ENCODE results near the gene COPS9. TPM values are rescaled to one million over a fixed set of nuclear protein-coding genes. Genes with fewer than 3 reads are reported as not detected.

Gene COPS9
- total RNA-seq, 1 donor from 2014 or later: 143 TPM

GRCh38 chr2:240131941-240132650 lies 4.0 kb downstream of the COPS9 start:
- peaks cover 7% of the 10 kb centered on the region for H3K27me3 Mint-ChIP-seq (ENCODE audit: low read depth)
- peaks cover 4% of the 10 kb centered on the region for H3K36me3 Mint-ChIP-seq (ENCODE audit: low read depth)
- no peak for DNase-seq (ENCODE audit: low read depth, low spot score)
- H3K4me1 Mint-ChIP-seq: peaks cover 12% of the 10 kb centered on the region
- peak; percentile 29 for TF ChIP-seq CTCF (conservative IDR thresholded peaks at IDR 0.05)
- peak overlapping the region; percentile 51 for H3K4me3 Mint-ChIP-seq
- no peaks in the 10 kb centered on the region for H3K9me3 Mint-ChIP-seq
- no peak overlapping the region for H3K27ac Mint-ChIP-seq (ENCODE audit: unreplicated experiment)

- no peak for DNase-seq (ENCODE audit: low read depth, low spot score)
- Mint-ChIP-seq H3K27me3 (ENCODE audit: low read depth) (peaks cover 1% of the 10 kb centered on the region), H3K4me1 (peaks cover 12% of the 10 kb centered on the region), H3K9me3 (no peaks in the 10 kb centered on the region), H3K36me3 (ENCODE audit: low read depth) (peaks cover 8% of the 10 kb centered on the region), H3K4me3 (peak overlapping the region; percentile 47), H3K27ac (ENCODE audit: unreplicated experiment) (no peak overlapping the region)
- TF ChIP-seq CTCF (conservative IDR thresholded peaks at IDR 0.05): no peak
Observed at GRCh38 chr2:240131296-240131695, 4.8 kb downstream of the COPS9 start.

GRCh38 chr2:240130393-240131195 lies 5.5 kb downstream of the COPS9 start:
- Mint-ChIP-seq H3K36me3 (ENCODE audit: low read depth) (peaks cover 11% of the 10 kb centered on the region), H3K4me3 (peak overlapping the region; percentile 47), H3K9me3 (no peaks in the 10 kb centered on the region), H3K27ac (ENCODE audit: unreplicated experiment) (no peak overlapping the region), H3K4me1 (peaks cover 11% of the 10 kb centered on the region), H3K27me3 (ENCODE audit: low read depth) (no peaks in the 10 kb centered on the region)
- no peak for TF ChIP-seq CTCF (conservative IDR thresholded peaks at IDR 0.05)
- DNase-seq (ENCODE audit: low read depth, low spot score): no peak

DNA sequence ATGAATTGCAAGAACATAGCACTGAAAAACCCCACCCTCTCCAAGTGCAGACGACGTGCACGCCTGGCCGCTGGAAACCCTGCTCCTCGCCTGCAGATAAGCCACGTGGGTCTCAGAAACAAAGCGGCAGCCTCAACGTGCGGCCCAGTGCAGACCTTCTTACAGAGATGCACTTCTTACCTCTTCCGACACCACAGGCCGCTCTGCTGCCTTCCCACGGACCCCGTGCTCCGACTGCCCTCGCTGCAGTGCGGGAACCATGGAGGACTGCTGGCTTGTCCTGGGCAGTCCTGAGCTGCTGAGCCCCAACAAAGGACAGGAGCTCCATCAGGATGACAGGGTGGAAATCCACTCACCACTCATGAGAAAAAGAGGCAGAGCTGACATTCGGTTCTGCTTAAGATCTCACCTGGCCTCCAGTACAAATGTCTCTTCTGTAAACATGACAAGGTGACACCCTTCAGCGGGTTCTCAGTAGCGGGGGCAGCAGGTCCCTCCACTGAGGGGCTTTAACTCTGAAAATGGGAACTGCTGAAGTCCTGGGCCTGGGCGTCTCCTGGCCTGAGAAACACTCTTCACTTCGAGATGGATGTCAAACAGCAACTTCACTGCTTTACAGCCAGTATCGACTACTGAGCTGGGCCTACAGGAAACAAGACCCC lies 6.2 kb downstream of the COPS9 start:
- Mint-ChIP-seq H3K36me3 (ENCODE audit: low read depth) (peaks cover 18% of the 10 kb centered on the region), H3K4me1 (peaks cover 4% of the 10 kb centered on the region)
- TF ChIP-seq CTCF (conservative IDR thresholded peaks at IDR 0.05): no peak

DNA sequence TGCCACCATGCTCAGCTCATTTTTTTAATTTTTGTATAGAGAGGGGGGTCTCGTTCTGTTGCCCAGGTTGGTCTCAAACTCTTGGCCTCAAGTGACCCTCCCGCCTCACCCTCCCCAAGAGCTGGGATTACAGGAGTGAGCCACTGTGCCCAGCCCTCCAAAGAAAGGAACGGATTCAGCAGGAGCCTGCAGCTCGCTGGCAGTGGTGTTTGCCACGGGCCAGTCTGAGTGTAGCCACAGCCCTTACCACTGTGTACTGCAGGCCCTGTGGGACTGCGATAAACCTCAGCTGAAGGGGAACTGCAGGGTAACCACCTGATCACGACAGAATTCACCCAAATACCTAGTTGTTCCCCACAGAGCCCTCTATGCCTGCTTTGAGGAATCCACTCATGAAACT lies 6.8 kb downstream of the COPS9 start:
- TF ChIP-seq CTCF (conservative IDR thresholded peaks at IDR 0.05): no peak
- H3K27ac Mint-ChIP-seq (ENCODE audit: unreplicated experiment): no peak overlapping the region
- H3K4me3 Mint-ChIP-seq: no peak overlapping the region
- H3K27me3 Mint-ChIP-seq (ENCODE audit: low read depth): no peaks in the 10 kb centered on the region
- H3K36me3 Mint-ChIP-seq (ENCODE audit: low read depth): peaks cover 19% of the 10 kb centered on the region
- DNase-seq (ENCODE audit: low read depth, low spot score): no peak
- no peaks in the 10 kb centered on the region for H3K9me3 Mint-ChIP-seq
- H3K4me1 Mint-ChIP-seq: no peaks in the 10 kb centered on the region

More for the DNA sequence above, 6.2 kb downstream of the COPS9 start:
- Mint-ChIP-seq H3K9me3 (no peaks in the 10 kb centered on the region), H3K4me3 (no peak overlapping the region), H3K27ac (ENCODE audit: unreplicated experiment) (no peak overlapping the region), H3K27me3 (ENCODE audit: low read depth) (no peaks in the 10 kb centered on the region)
- no peak for DNase-seq (ENCODE audit: low read depth, low spot score)

Measured in neural crest cell (in vitro differentiated cells).